H9 (cell line): ENCODE results near the gene WNT3A. TPM values are rescaled to one million over a fixed set of nuclear protein-coding genes. Genes with fewer than 3 reads are reported as not detected.

Experiments
- DNase-seq: peaks from one replicate; pipeline ENCODE4 v3.0.0-alpha.2; 2017
- H2AFZ ChIP-seq: one replicate; pipeline ENCODE4 v1.6.1; 2013; ENCODE audit warnings: mild to moderate bottlenecking, low read length, control low read depth, moderate library complexity
- H2AK5ac ChIP-seq: 2 replicates; pipeline ENCODE4 v1.6.1; 2013; ENCODE audit warnings: low read length, control low read depth, mixed read lengths; ENCODE audit not compliant: insufficient read length
- H2BK120ac ChIP-seq: one replicate; pipeline ENCODE4 v1.6.1; 2013; ENCODE audit warnings: low read depth, mild to moderate bottlenecking, low read length, control low read depth, inconsistent platforms; ENCODE audit not compliant: poor library complexity, severe bottlenecking
- H2BK12ac ChIP-seq: 2 replicates; pipeline ENCODE4 v1.6.1; 2013; ENCODE audit warnings: low read length, control low read depth, mixed read lengths, low read depth; ENCODE audit not compliant: insufficient read length
- H2BK15ac ChIP-seq: 2 replicates; pipeline ENCODE4 v1.6.1; 2013; ENCODE audit warnings: low read depth, low read length, control low read depth
- H2BK20ac ChIP-seq: one replicate; pipeline ENCODE4 v1.6.1; 2013; ENCODE audit warnings: low read depth, mild to moderate bottlenecking, low read length, control low read depth, inconsistent platforms; ENCODE audit not compliant: poor library complexity, severe bottlenecking
- H2BK5ac ChIP-seq: 2 replicates; pipeline ENCODE4 v1.6.1; 2013; ENCODE audit warnings: low read length, control low read depth, mixed read lengths; ENCODE audit not compliant: insufficient read length
- H3K14ac ChIP-seq: 2 replicates; pipeline ENCODE4 v1.6.1; 2013; ENCODE audit warnings: low read length, control low read depth; ENCODE audit not compliant: insufficient read depth
- H3K18ac ChIP-seq: 2 replicates; pipeline ENCODE4 v1.6.1; 2013; ENCODE audit warnings: low read depth, mild to moderate bottlenecking, mixed read lengths, low read length, control low read depth; ENCODE audit not compliant: insufficient read length
- H3K23ac ChIP-seq: 2 replicates; pipeline ENCODE4 v1.6.1; 2013; ENCODE audit warnings: low read length, control low read depth, mixed read lengths, low read depth; ENCODE audit not compliant: insufficient read length
- H3K23me2 ChIP-seq: 2 replicates; pipeline ENCODE4 v1.6.1; 2013; ENCODE audit warnings: low read depth, mild to moderate bottlenecking, mixed read lengths, low read length, control low read depth; ENCODE audit not compliant: insufficient read length, poor library complexity, severe bottlenecking
- H3K27ac ChIP-seq: 2 replicates; pipeline ENCODE4 v1.5.1; 2013; ENCODE audit warnings: low read length, control low read depth, mixed read lengths, low read depth; ENCODE audit not compliant: insufficient read length
- H3K27me3 ChIP-seq: 2 replicates; pipeline ENCODE4 v1.6.1; 2013; ENCODE audit warnings: low read length, control low read depth, inconsistent platforms; ENCODE audit not compliant: insufficient read depth
- H3K4ac ChIP-seq: 2 replicates; pipeline ENCODE4 v1.6.1; 2013; ENCODE audit warnings: low read depth, mild to moderate bottlenecking, control low read depth, inconsistent platforms, low read length, moderate library complexity
- H3K4me1 ChIP-seq: 2 replicates; pipeline ENCODE4 v1.6.1; 2013; ENCODE audit warnings: low read length, control low read depth, inconsistent platforms; ENCODE audit not compliant: insufficient read depth
- H3K4me2 ChIP-seq: 2 replicates; pipeline ENCODE4 v1.6.1; 2013; ENCODE audit warnings: low read length, control low read depth, mixed read lengths; ENCODE audit not compliant: insufficient read length, insufficient read depth
- H3K56ac ChIP-seq: 2 replicates; pipeline ENCODE4 v1.6.1; 2013; ENCODE audit warnings: low read depth, mild to moderate bottlenecking, mixed read lengths, low read length, control low read depth; ENCODE audit not compliant: insufficient read length
- H3K79me1 ChIP-seq: 2 replicates; pipeline ENCODE4 v1.6.1; 2013; ENCODE audit warnings: low read depth, mild to moderate bottlenecking, moderate library complexity, low read length, control low read depth, inconsistent platforms; ENCODE audit not compliant: insufficient read depth, poor library complexity, severe bottlenecking
- H3K79me2 ChIP-seq: 2 replicates; pipeline ENCODE4 v1.6.1; 2013; ENCODE audit warnings: low read length, control low read depth, inconsistent platforms; ENCODE audit not compliant: insufficient read depth
- H3K9ac ChIP-seq: 2 replicates; pipeline ENCODE4 v1.6.1; 2013; ENCODE audit warnings: low read length, control low read depth, mixed read lengths; ENCODE audit not compliant: insufficient read length; ENCODE audit errors: extremely low read depth
- H3K9me3 ChIP-seq: one replicate; pipeline ENCODE4 v1.6.1; 2013; ENCODE audit warnings: low read depth, low read length, inconsistent platforms; ENCODE audit not compliant: control insufficient read depth
- H3T11ph ChIP-seq: one replicate; pipeline ENCODE4 v1.6.1; 2013; ENCODE audit warnings: mild to moderate bottlenecking, low read length, control low read depth, inconsistent platforms
- H4K20me1 ChIP-seq: one replicate; pipeline ENCODE4 v1.6.1; 2013; ENCODE audit not compliant: control insufficient read depth, insufficient read length, insufficient read depth
- H4K5ac ChIP-seq: 2 replicates; pipeline ENCODE4 v1.6.1; 2013; ENCODE audit warnings: low read depth, mild to moderate bottlenecking, mixed read lengths, low read length, control low read depth; ENCODE audit not compliant: insufficient read length
- H4K8ac ChIP-seq: replicated peaks from 2 replicates; pipeline ENCODE4 v1.6.1; 2013; ENCODE audit warnings: low read length, control low read depth, mixed read lengths, low read depth; ENCODE audit not compliant: insufficient read length
- H4K91ac ChIP-seq: 2 replicates; pipeline ENCODE4 v1.6.1; 2013; ENCODE audit warnings: low read depth, mild to moderate bottlenecking, moderate library complexity, mixed read lengths, low read length, control low read depth; ENCODE audit not compliant: insufficient read length
- H3K27ac Mint-ChIP-seq, 3 experiments: 2 replicates in 2 of 3; 3 replicates in 1 of 3; pipeline ENCODE4 v1.8.0; 2020 to 2021; ENCODE audit warnings: mixed read lengths in 3 of 3, mild to moderate bottlenecking in 1 of 3, moderate library complexity in 1 of 3
- H3K27me3 Mint-ChIP-seq: 2 replicates; pipeline ENCODE4 v1.8.0; 2021; ENCODE audit warnings: low read depth, mild to moderate bottlenecking, moderate library complexity, mixed read lengths
- H3K36me3 Mint-ChIP-seq, 3 experiments: 2 replicates in 2 of 3; 3 replicates in 1 of 3; pipeline ENCODE4 v1.8.0; 2020 to 2021; ENCODE audit warnings: low read depth in 3 of 3, mixed read lengths in 3 of 3; ENCODE audit not compliant: insufficient read depth in 1 of 3
- H3K4me1 Mint-ChIP-seq, 2 experiments: 2 replicates each; pipeline ENCODE4 v1.8.0; 2020; ENCODE audit warnings: mixed read lengths in 2 of 2
- H3K4me3 Mint-ChIP-seq, 2 experiments: 2 replicates in 1 of 2; 3 replicates in 1 of 2; pipeline ENCODE4 v1.8.0; 2020 to 2021; ENCODE audit warnings: mild to moderate bottlenecking in 2 of 2, mixed read lengths in 2 of 2, moderate library complexity in 1 of 2
- H3K9me3 Mint-ChIP-seq, 2 experiments: 2 replicates in 1 of 2; 3 replicates in 1 of 2; pipeline ENCODE4 v1.8.0; 2020; ENCODE audit warnings: mild to moderate bottlenecking in 2 of 2, mixed read lengths in 2 of 2, moderate library complexity in 1 of 2
- CTCF ChIP-seq: fragments of 200-600 bp; sonication (generic); conservative IDR thresholded peaks from 3 replicates; pipeline ENCODE4 v1.8.0; 2021; ENCODE audit warnings: antibody characterized with exemption, mild to moderate bottlenecking
- WGBS: extraction: QIAGEN DNeasy Blood & Tissue Kit; methylation state at CpG from one replicate; pipeline ENCODE4 v1.1.7; 2013; ENCODE audit warnings: missing lambda C conversion rate, low lambda C conversion rate, mixed read lengths; ENCODE audit not compliant: insufficient read length; ENCODE audit errors: extremely low coverage; 5-methylcytosine and 5-hydroxymethylcytosine counted together
- total RNA-seq: library from RNA; stranded (reverse); gene quantifications from 2 replicates; pipeline ENCODE4 v1.2.1, GENCODE V29; 2021

WNT3A gene
- total RNA-seq, 1 experiment from 2014 or later = 0.17 TPM

- peaks cover 4 to 6% of the 10 kb centered on the region in 2 experiments; a peak in 4 of 5 replicates for H3K9me3 Mint-ChIP-seq
- Histone ChIP-seq H2BK12ac (no peak overlapping the region), H3K23me2 (no peaks in the 10 kb centered on the region), H3K79me2 (no peaks in the 10 kb centered on the region), H3K27me3 (no peaks in the 10 kb centered on the region), H3K79me1 (no peaks in the 10 kb centered on the region), H3K9me3 (no peaks in the 10 kb centered on the region), H3K14ac (no peak overlapping the region), H3K56ac (no peak overlapping the region), H2BK120ac (no peak overlapping the region), H4K5ac (no peak overlapping the region), H3K4me2 (no peak overlapping the region), H2AK5ac (no peak overlapping the region), H3K9ac (no peak overlapping the region), H2BK5ac (no peak overlapping the region), H2BK20ac (no peak overlapping the region), H4K8ac (no peak overlapping the region), H4K20me1 (no peaks in the 10 kb centered on the region), H2BK15ac (no peak overlapping the region), H3K4ac (no peak overlapping the region), H3T11ph (no peak overlapping the region), H3K27ac (no peak overlapping the region), H3K23ac (no peak overlapping the region), H2AFZ (no peak overlapping the region), H3K18ac (no peak overlapping the region), H3K4me1 (no peaks in the 10 kb centered on the region), H4K91ac (no peak overlapping the region)
- peaks cover 36% of the 10 kb centered on the region for H3K27me3 Mint-ChIP-seq
- no peaks in the 10 kb centered on the region for H3K36me3 Mint-ChIP-seq
- no peak for TF ChIP-seq CTCF
- 0 out of 4 replicates have a peak, but pooled peaks cover 0 to 3% of the 10 kb centered on the region in 2 experiments for H3K4me1 Mint-ChIP-seq
- WGBS = no CpG with 5 or more reads among the region's 10 CpGs
- no peak overlapping the region; a peak in 1 of 5 replicates for H3K4me3 Mint-ChIP-seq
- DNase-seq = peak; percentile 35
- no peak overlapping the region for H3K27ac Mint-ChIP-seq
Observed at GRCh38 chr1:227959325-227959860, 47.4 kb upstream of the WNT3A start.
